Measurements from ENCODE around the gene PABPC3. TPM values are rescaled to one million over a fixed set of nuclear protein-coding genes. Genes with fewer than 3 reads are reported as not detected.

Gene PABPC3
- total RNA-seq, result under 1 TPM in 2 of 3 donors, not detected in 1; 0.17 to 0.22 TPM
- long read RNA-seq, donor 1, result 0 reads
- long read RNA-seq, donor 2, result 0 reads

- ATAC-seq, result no peak
- intact Hi-C loops (cut with DNase I, micrococcal nuclease), result no loop called here
- Histone ChIP-seq H3K9me3 (no peaks in the 10 kb centered on the region), H3K36me3 (ENCODE audit: low read depth) (no peaks in the 10 kb centered on the region), H3K4me1 (ENCODE audit: low read depth) (no peaks in the 10 kb centered on the region), H3K4me3 (no peak within 1 kb of the TSS)
- no peak for TF ChIP-seq CTCF (IDR thresholded peaks at IDR 0.05)
- DNase-seq, result no peak
These were observed at the start of gene PABPC3 for GRCh38 chr13:25095851-25096453. Gene PABPC3 (plus strand): TSS chr13:25096136. CDS start chr13:25096199, 63 bp downstream.

- Histone ChIP-seq H3K9me3 (no peaks in the 10 kb centered on the region), H3K4me1 (ENCODE audit: low read depth) (no peaks in the 10 kb centered on the region), H3K4me3 (no peak overlapping the region), H3K36me3 (ENCODE audit: low read depth) (no peaks in the 10 kb centered on the region)
- no peak for TF ChIP-seq CTCF (IDR thresholded peaks at IDR 0.05)
- ATAC-seq (no peak), DNase-seq (no peak)
- intact Hi-C loops (cut with DNase I, micrococcal nuclease), result no loop called here
These were observed 49.5 kb upstream of the PABPC3 start for GRCh38 chr13:25046274-25046984.

GRCh38 chr13:25046985-25047511 is 48.9 kb upstream of the PABPC3 start:
- DNase-seq, result no peak
- Histone ChIP-seq H3K36me3 (ENCODE audit: low read depth) (no peaks in the 10 kb centered on the region), H3K4me1 (ENCODE audit: low read depth) (no peaks in the 10 kb centered on the region), H3K9me3 (no peaks in the 10 kb centered on the region), H3K4me3 (no peak overlapping the region)
- no peak for TF ChIP-seq CTCF (IDR thresholded peaks at IDR 0.05)
- no peak for ATAC-seq
- intact Hi-C loops (cut with DNase I, micrococcal nuclease), result no loop called here

DNA sequence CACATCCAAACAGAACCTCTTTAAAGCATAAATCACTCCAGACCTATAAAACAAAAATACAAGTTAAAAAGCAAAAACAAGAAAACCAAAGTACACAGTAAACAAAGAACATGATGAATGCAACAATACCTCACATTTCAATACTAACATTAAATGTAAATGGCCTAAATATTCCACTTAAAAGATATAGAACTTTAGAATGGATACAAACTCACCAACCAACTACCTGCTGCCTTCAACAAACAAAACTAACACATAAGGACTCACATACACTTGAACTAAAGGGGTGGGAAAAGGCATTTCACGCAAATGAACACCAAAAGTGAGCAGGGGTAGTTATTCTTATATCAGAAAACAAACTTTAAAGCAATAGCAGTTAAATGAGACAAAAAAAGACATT is 44.9 kb upstream of the PABPC3 start:
- intact Hi-C loops (cut with DNase I, micrococcal nuclease), result no loop called here
- no peaks in the 10 kb centered on the region for H3K4me1 ChIP-seq (ENCODE audit: low read depth)
- TF ChIP-seq CTCF (IDR thresholded peaks at IDR 0.05), result no peak
- ATAC-seq (no peak), DNase-seq (no peak)
- H3K36me3 ChIP-seq (ENCODE audit: low read depth), result no peaks in the 10 kb centered on the region
- H3K4me3 ChIP-seq, result no peak overlapping the region
- H3K9me3 ChIP-seq, result no peaks in the 10 kb centered on the region

GRCh38 chr13:25059166-25059565 is 36.8 kb upstream of the PABPC3 start:
- intact Hi-C loops (cut with DNase I, micrococcal nuclease), result no loop called here
- Histone ChIP-seq H3K4me1 (ENCODE audit: low read depth) (no peaks in the 10 kb centered on the region), H3K4me3 (no peak overlapping the region), H3K9me3 (no peaks in the 10 kb centered on the region), H3K36me3 (ENCODE audit: low read depth) (no peaks in the 10 kb centered on the region)
- DNase-seq, result no peak
- no peak for TF ChIP-seq CTCF (IDR thresholded peaks at IDR 0.05)
- no peak for ATAC-seq
